Keratinocyte (primary cell): ENCODE data around the gene BNC2. TPM values are rescaled to one million over a fixed set of nuclear protein-coding genes. Genes with fewer than 3 reads are reported as not detected.

ENCODE experiments used
- DNase-seq: peaks from one replicate; pipeline ENCODE4 v3.0.0-alpha.2; 2011; ENCODE audit warnings: low read depth, missing footprints, low spot score
- FAIRE-seq: peaks from 2 replicates; lab custom pipeline; 2011; peaks lifted over from hg19 to GRCh38; lab: Jason Lieb, UNC
- H2AFZ ChIP-seq: 2 replicates; pipeline ENCODE4 v1.6.0; 2012; ENCODE audit warnings: low read length, control low read depth, inconsistent platforms; ENCODE audit not compliant: control insufficient read depth
- H3K27ac ChIP-seq: 2 replicates; pipeline ENCODE4 v1.5.1; 2011; ENCODE audit warnings: low read length; ENCODE audit not compliant: control insufficient read depth, insufficient read depth
- H3K27me3 ChIP-seq: 3 replicates; pipeline ENCODE4 v1.6.0; 2011; ENCODE audit warnings: low read length; ENCODE audit not compliant: control insufficient read depth, insufficient read depth; ENCODE audit errors: extremely low read depth
- H3K36me3 ChIP-seq, 2 experiments: 2 replicates in 1 of 2; 3 replicates in 1 of 2; pipeline ENCODE4 v1.5.1; 2011; ENCODE audit warnings: low read length in 2 of 2, mild to moderate bottlenecking in 1 of 2; ENCODE audit not compliant: control insufficient read depth in 2 of 2, insufficient read depth in 2 of 2; ENCODE audit errors: extremely low read depth in 1 of 2
- H3K4me1 ChIP-seq: 3 replicates; pipeline ENCODE4 v1.5.1; 2011; ENCODE audit warnings: low read length; ENCODE audit not compliant: control insufficient read depth, insufficient read depth; ENCODE audit errors: extremely low read depth
- H3K4me2 ChIP-seq: 3 replicates; pipeline ENCODE4 v1.6.0; 2011; ENCODE audit warnings: low read depth, low read length; ENCODE audit not compliant: control insufficient read depth, insufficient read depth; ENCODE audit errors: extremely low read depth
- H3K4me3 ChIP-seq, 3 experiments: fragments of 200-600 bp in 1 of 3; sonication (generic) in 1 of 3; 2 replicates in 2 of 3; 3 replicates in 1 of 3; pipeline ENCODE4 v1.5.1; 2011 to 2016; ENCODE audit warnings: low read length in 3 of 3, mild to moderate bottlenecking in 3 of 3, control low read depth in 2 of 3, inconsistent platforms in 1 of 3, low read depth in 1 of 3, mixed read lengths in 1 of 3, mixed run types in 1 of 3, moderate library complexity in 1 of 3; ENCODE audit not compliant: control insufficient read depth in 2 of 3, insufficient read depth in 2 of 3; ENCODE audit errors: extremely low read depth in 1 of 3
- H3K79me2 ChIP-seq: 2 replicates; pipeline ENCODE4 v1.6.0; 2012; ENCODE audit warnings: low read length; ENCODE audit not compliant: control insufficient read depth, insufficient read depth
- H3K9ac ChIP-seq: 3 replicates; pipeline ENCODE4 v1.6.0; 2011; ENCODE audit warnings: low read length; ENCODE audit not compliant: control insufficient read depth, insufficient read depth; ENCODE audit errors: extremely low read depth
- H3K9me1 ChIP-seq: 3 replicates; pipeline ENCODE4 v1.6.0; 2011; ENCODE audit warnings: low read length; ENCODE audit not compliant: control insufficient read depth, insufficient read depth; ENCODE audit errors: extremely low read depth
- H3K9me3 ChIP-seq: 2 replicates; pipeline ENCODE4 v1.5.1; 2012; ENCODE audit warnings: low read depth, low read length; ENCODE audit not compliant: control insufficient read depth
- H4K20me1 ChIP-seq: 3 replicates; pipeline ENCODE4 v1.6.0; 2011; ENCODE audit warnings: low read length; ENCODE audit not compliant: control insufficient read depth, insufficient read depth; ENCODE audit errors: extremely low read depth
- EZH2 ChIP-seq: IDR thresholded peaks from one replicate; pipeline ENCODE4 v1.6.1; 2012; ENCODE audit warnings: inconsistent platforms, mild to moderate bottlenecking, low read length, moderate library complexity
- dilution Hi-C: fragments of 300-500 bp; cut with MboI; formaldehyde crosslinking; loops from one replicate; pipeline ENCODE4 v1.7.0; 2020; ENCODE audit warnings: low sequenced_read_pairs; ENCODE audit not compliant: extremely low pct_ligation_motif_present
- polyA plus RNA-seq, 5 experiments: library from polyadenylated mRNA; depleted of rRNA in 3 of 5; stranded (reverse) in 3 of 5; stranded (forward) in 1 of 5; unstranded in 1 of 5; fragments of >200 nt; gene quantifications; 1 replicate in 1 of 5; 2 replicates in 3 of 5; 3 replicates in 1 of 5; pipeline versions ENCODE4 v1.2.1 to v1.2.3, GENCODE V29; 2011 to 2012; ENCODE audit warnings: missing spikeins in 2 of 5, low read depth in 1 of 5, low replicate concordance in 1 of 5
- TF ChIP-seq, protein P1 (sequence below), 3 experiments: IDR thresholded peaks in 1 of 3; conservative IDR thresholded peaks in 1 of 3; optimal IDR thresholded peaks in 1 of 3; 2 replicates in 2 of 3; 3 replicates in 1 of 3; pipeline versions ENCODE3 to v1.5.1; 2011; ENCODE audit warnings: low read length in 3 of 3, mild to moderate bottlenecking in 3 of 3, moderate library complexity in 2 of 3, control low read depth in 1 of 3, inconsistent platforms in 1 of 3; ENCODE audit not compliant: insufficient read depth in 2 of 3; ENCODE audit errors: extremely low read depth in 1 of 3

Gene BNC2
- polyA plus RNA-seq, 1 donor (not counting 4 experiments of a cell fraction or from before 2014, with no cell fraction given), result 1.1 TPM

DNA sequence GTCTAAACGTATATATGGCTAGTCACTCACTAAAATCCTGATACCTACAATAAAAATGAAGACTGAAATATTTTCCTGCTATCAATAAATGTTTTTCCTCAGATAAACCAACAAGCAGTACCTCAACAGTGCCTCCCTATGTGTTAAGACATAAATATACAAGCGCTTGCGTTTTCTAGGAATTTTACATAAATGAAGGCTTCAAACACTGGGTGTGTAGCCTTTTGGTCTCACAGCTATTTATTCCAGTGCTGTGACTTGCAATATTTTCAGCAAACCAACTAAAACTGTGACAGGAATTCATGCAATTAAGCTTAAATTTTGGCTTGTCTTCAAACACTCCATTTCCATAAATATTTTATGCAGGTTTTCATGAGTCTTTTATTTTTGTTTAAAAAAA, 437.0 kb downstream of the BNC2 start:
- Histone ChIP-seq H3K9ac (no peak overlapping the region), H3K4me1 (no peaks in the 10 kb centered on the region), H2AFZ (no peak overlapping the region), H3K27me3 (no peaks in the 10 kb centered on the region), H3K9me3 (no peaks in the 10 kb centered on the region), H3K9me1 (no peaks in the 10 kb centered on the region), H3K4me2 (no peak overlapping the region), H3K79me2 (no peaks in the 10 kb centered on the region), H3K4me3 (no peak overlapping the region), H4K20me1 (no peaks in the 10 kb centered on the region), H3K27ac (no peak overlapping the region), H3K36me3 (no peaks in the 10 kb centered on the region)
- dilution Hi-C loops, result no loop called here
- no peak for TF ChIP-seq EZH2
- TF ChIP-seq, protein P1, sequence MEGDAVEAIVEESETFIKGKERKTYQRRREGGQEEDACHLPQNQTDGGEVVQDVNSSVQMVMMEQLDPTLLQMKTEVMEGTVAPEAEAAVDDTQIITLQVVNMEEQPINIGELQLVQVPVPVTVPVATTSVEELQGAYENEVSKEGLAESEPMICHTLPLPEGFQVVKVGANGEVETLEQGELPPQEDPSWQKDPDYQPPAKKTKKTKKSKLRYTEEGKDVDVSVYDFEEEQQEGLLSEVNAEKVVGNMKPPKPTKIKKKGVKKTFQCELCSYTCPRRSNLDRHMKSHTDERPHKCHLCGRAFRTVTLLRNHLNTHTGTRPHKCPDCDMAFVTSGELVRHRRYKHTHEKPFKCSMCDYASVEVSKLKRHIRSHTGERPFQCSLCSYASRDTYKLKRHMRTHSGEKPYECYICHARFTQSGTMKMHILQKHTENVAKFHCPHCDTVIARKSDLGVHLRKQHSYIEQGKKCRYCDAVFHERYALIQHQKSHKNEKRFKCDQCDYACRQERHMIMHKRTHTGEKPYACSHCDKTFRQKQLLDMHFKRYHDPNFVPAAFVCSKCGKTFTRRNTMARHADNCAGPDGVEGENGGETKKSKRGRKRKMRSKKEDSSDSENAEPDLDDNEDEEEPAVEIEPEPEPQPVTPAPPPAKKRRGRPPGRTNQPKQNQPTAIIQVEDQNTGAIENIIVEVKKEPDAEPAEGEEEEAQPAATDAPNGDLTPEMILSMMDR (optimal IDR thresholded peaks at IDR 0.05 in 1 of 3, IDR thresholded peaks at IDR 0.05 in 1 of 3, conservative IDR thresholded peaks at IDR 0.05 in 1 of 3; ENCODE audit: extremely low read depth in 1 of 3, insufficient read depth in 2 of 3, low read length in 3 of 3), result no peak
- DNase-seq (no peak), FAIRE-seq (no peak)

- TF ChIP-seq EZH2, result no peak
- TF ChIP-seq, protein P1 (optimal IDR thresholded peaks at IDR 0.05 in 1 of 3, IDR thresholded peaks at IDR 0.05 in 1 of 3, conservative IDR thresholded peaks at IDR 0.05 in 1 of 3; ENCODE audit: extremely low read depth in 1 of 3, insufficient read depth in 2 of 3, low read length in 3 of 3), result no peak
- H3K27me3 ChIP-seq, result no peaks in the 10 kb centered on the region
- no peak overlapping the region for H3K9ac ChIP-seq
- H4K20me1 ChIP-seq, result no peaks in the 10 kb centered on the region
- no peaks in the 10 kb centered on the region for H3K9me1 ChIP-seq
- no peaks in the 10 kb centered on the region for H3K9me3 ChIP-seq
- no peak overlapping the region for H3K4me2 ChIP-seq
- dilution Hi-C loops, result no loop called here
- H2AFZ ChIP-seq, result no peak overlapping the region
- no peaks in the 10 kb centered on the region for H3K36me3 ChIP-seq
- no peaks in the 10 kb centered on the region for H3K79me2 ChIP-seq
- H3K4me1 ChIP-seq, result peaks cover 3% of the 10 kb centered on the region
- no peak for FAIRE-seq
- no peak for DNase-seq
- no peak overlapping the region for H3K27ac ChIP-seq
- no peak overlapping the region for H3K4me3 ChIP-seq
Measured at GRCh38 chr9:16431666-16432392, 438.6 kb downstream of the BNC2 start.
